Measurements from ENCODE around the gene MOBP. TPM values are rescaled to one million over a fixed set of nuclear protein-coding genes. Genes with fewer than 3 reads are reported as not detected.

MOBP gene
- total RNA-seq, 1 experiment from 2014 or later = 0.57 TPM

GRCh38 chr3:39423436-39423970 lies 44.0 kb upstream of the MOBP start:
- DNase-seq = no peak
- TF ChIP-seq, protein P1, sequence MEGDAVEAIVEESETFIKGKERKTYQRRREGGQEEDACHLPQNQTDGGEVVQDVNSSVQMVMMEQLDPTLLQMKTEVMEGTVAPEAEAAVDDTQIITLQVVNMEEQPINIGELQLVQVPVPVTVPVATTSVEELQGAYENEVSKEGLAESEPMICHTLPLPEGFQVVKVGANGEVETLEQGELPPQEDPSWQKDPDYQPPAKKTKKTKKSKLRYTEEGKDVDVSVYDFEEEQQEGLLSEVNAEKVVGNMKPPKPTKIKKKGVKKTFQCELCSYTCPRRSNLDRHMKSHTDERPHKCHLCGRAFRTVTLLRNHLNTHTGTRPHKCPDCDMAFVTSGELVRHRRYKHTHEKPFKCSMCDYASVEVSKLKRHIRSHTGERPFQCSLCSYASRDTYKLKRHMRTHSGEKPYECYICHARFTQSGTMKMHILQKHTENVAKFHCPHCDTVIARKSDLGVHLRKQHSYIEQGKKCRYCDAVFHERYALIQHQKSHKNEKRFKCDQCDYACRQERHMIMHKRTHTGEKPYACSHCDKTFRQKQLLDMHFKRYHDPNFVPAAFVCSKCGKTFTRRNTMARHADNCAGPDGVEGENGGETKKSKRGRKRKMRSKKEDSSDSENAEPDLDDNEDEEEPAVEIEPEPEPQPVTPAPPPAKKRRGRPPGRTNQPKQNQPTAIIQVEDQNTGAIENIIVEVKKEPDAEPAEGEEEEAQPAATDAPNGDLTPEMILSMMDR (IDR thresholded peaks at IDR 0.05; ENCODE audit: unreplicated experiment) = no peak
- intact Hi-C loops (cut with micrococcal nuclease; ENCODE audit: unreplicated experiment) = no loop called here
- Mint-ChIP-seq H3K9me3 (ENCODE audit: low read depth, unreplicated experiment) (no peaks in the 10 kb centered on the region), H3K36me3 (ENCODE audit: insufficient read depth, unreplicated experiment) (no peaks in the 10 kb centered on the region), H3K4me1 (ENCODE audit: low read depth, unreplicated experiment) (peaks cover 9% of the 10 kb centered on the region), H3K27me3 (ENCODE audit: unreplicated experiment) (no peaks in the 10 kb centered on the region), H3K27ac (ENCODE audit: unreplicated experiment) (no peak overlapping the region), H3K4me3 (ENCODE audit: low read depth, unreplicated experiment) (no peak overlapping the region)
- no TSS peak for BruUV-seq (replicated peaks)
- CTCF ChIA-PET = no interaction called here

DNA sequence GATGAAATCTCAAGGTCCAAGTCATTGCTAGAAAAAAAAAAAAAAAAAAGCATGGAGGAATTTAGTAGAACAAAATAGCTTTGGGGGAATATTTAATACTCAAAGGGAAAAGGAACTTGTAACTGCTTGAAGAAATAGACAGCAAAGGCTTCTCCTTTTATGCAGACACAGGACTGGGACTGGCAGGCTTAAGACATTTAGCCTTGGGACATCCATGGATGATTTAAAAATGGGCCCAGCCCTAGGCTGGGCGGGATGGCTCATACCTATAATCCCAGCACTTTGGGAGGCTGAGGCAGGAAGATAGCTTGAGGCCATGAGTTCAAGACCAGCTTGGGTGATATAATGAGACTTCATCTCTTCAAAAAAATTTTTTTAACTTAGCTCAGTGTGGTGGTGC lies 41.2 kb upstream of the MOBP start:
- CTCF ChIA-PET = no interaction called here
- BruUV-seq (replicated peaks) = no TSS peak
- intact Hi-C loops (cut with micrococcal nuclease; ENCODE audit: unreplicated experiment) = no loop called here
- TF ChIP-seq, protein P1 (IDR thresholded peaks at IDR 0.05; ENCODE audit: unreplicated experiment) = no peak
- H3K4me1 Mint-ChIP-seq (ENCODE audit: low read depth, unreplicated experiment) = no peaks in the 10 kb centered on the region
- no peaks in the 10 kb centered on the region for H3K9me3 Mint-ChIP-seq (ENCODE audit: low read depth, unreplicated experiment)
- H3K27ac Mint-ChIP-seq (ENCODE audit: unreplicated experiment) = no peak overlapping the region
- no peaks in the 10 kb centered on the region for H3K27me3 Mint-ChIP-seq (ENCODE audit: unreplicated experiment)
- H3K4me3 Mint-ChIP-seq (ENCODE audit: low read depth, unreplicated experiment) = no peak overlapping the region
- no peak for DNase-seq
- no peaks in the 10 kb centered on the region for H3K36me3 Mint-ChIP-seq (ENCODE audit: insufficient read depth, unreplicated experiment)

DNA sequence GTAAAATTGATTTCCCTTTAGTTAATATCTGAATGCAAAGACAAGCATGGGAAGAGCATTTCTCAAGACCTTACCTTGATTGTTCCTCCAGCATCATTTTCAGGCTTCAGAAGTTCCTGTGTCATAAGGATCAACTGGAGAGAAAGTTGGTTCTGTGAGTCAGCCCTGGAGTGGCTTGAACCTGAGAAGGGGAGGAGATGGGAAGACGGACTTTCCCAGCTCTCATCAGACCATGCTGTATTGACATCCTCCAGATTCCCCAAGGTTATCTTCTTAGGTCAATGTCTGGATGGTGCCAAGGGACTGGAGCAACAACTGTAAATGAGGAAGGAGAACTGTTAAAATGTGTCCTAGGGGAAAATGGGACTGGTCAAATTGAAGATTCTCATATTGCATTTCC lies 40.0 kb upstream of the MOBP start:
- CTCF ChIA-PET = no interaction called here
- H3K27me3 Mint-ChIP-seq (ENCODE audit: unreplicated experiment) = no peaks in the 10 kb centered on the region
- H3K9me3 Mint-ChIP-seq (ENCODE audit: low read depth, unreplicated experiment) = no peaks in the 10 kb centered on the region
- TF ChIP-seq, protein P1 (IDR thresholded peaks at IDR 0.05; ENCODE audit: unreplicated experiment) = no peak
- H3K27ac Mint-ChIP-seq (ENCODE audit: unreplicated experiment) = no peak overlapping the region
- no peaks in the 10 kb centered on the region for H3K36me3 Mint-ChIP-seq (ENCODE audit: insufficient read depth, unreplicated experiment)
- H3K4me1 Mint-ChIP-seq (ENCODE audit: low read depth, unreplicated experiment) = no peaks in the 10 kb centered on the region
- no peak overlapping the region for H3K4me3 Mint-ChIP-seq (ENCODE audit: low read depth, unreplicated experiment)
- intact Hi-C loops (cut with micrococcal nuclease; ENCODE audit: unreplicated experiment) = no loop called here
- no peak for DNase-seq
- BruUV-seq (replicated peaks) = no TSS peak

GRCh38 chr3:39428745-39429201 lies 38.7 kb upstream of the MOBP start:
- CTCF ChIA-PET = no interaction called here
- H3K9me3 Mint-ChIP-seq (ENCODE audit: low read depth, unreplicated experiment) = no peaks in the 10 kb centered on the region
- no TSS peak for BruUV-seq (replicated peaks)
- no peak for DNase-seq
- intact Hi-C loops (cut with micrococcal nuclease; ENCODE audit: unreplicated experiment) = no loop called here
- H3K27me3 Mint-ChIP-seq (ENCODE audit: unreplicated experiment) = no peaks in the 10 kb centered on the region
- no peak overlapping the region for H3K4me3 Mint-ChIP-seq (ENCODE audit: low read depth, unreplicated experiment)
- no peak overlapping the region for H3K27ac Mint-ChIP-seq (ENCODE audit: unreplicated experiment)
- H3K36me3 Mint-ChIP-seq (ENCODE audit: insufficient read depth, unreplicated experiment) = no peaks in the 10 kb centered on the region
- H3K4me1 Mint-ChIP-seq (ENCODE audit: low read depth, unreplicated experiment) = peaks cover 5% of the 10 kb centered on the region
- TF ChIP-seq, protein P1 (IDR thresholded peaks at IDR 0.05; ENCODE audit: unreplicated experiment) = no peak

Measured in Calu3 (cell line).